ENCODE data around the gene TSHZ1. TPM values are rescaled to one million over a fixed set of nuclear protein-coding genes. Genes with fewer than 3 reads are reported as not detected.

The TSHZ1 gene
- total RNA-seq, 1 donor from 2014 or later, result 24.6 TPM

DNA sequence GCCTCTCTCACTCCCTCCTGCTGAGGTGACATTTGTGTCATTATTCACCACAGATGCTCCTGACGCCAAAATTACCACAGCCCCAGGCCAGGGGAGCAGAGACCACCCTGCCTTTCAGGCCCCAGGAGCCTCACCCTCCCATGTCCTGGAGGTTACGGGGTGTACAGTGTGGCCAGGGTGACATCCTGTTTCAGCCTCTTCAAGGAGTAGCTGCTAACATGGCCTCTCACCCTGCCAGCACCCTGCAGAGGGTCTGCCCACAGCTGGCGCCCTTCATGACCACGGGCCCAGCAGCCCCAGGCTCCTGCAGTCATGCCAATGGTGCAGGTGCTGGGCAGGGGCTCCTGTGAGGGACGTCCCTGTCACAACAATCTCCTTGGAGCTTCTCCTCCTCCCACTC lies 124.3 kb downstream of the TSHZ1 start:
- Histone ChIP-seq H3K27ac (replicated peaks) (no peak overlapping the region), H3K9me3 (replicated peaks) (no peaks in the 10 kb centered on the region), H3K27me3 (ENCODE audit: low read depth) (no peaks in the 10 kb centered on the region), H3K36me3 (no peaks in the 10 kb centered on the region), H3K4me1 (no peaks in the 10 kb centered on the region), H3K4me3 (no peak overlapping the region)
- TF ChIP-seq, protein P1, sequence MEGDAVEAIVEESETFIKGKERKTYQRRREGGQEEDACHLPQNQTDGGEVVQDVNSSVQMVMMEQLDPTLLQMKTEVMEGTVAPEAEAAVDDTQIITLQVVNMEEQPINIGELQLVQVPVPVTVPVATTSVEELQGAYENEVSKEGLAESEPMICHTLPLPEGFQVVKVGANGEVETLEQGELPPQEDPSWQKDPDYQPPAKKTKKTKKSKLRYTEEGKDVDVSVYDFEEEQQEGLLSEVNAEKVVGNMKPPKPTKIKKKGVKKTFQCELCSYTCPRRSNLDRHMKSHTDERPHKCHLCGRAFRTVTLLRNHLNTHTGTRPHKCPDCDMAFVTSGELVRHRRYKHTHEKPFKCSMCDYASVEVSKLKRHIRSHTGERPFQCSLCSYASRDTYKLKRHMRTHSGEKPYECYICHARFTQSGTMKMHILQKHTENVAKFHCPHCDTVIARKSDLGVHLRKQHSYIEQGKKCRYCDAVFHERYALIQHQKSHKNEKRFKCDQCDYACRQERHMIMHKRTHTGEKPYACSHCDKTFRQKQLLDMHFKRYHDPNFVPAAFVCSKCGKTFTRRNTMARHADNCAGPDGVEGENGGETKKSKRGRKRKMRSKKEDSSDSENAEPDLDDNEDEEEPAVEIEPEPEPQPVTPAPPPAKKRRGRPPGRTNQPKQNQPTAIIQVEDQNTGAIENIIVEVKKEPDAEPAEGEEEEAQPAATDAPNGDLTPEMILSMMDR (IDR thresholded peaks at IDR 0.05; ENCODE audit: borderline replicate concordance), result no peak
- DNase-seq, result no peak
- intact Hi-C loops (cut with micrococcal nuclease), result no loop called here

DNA sequence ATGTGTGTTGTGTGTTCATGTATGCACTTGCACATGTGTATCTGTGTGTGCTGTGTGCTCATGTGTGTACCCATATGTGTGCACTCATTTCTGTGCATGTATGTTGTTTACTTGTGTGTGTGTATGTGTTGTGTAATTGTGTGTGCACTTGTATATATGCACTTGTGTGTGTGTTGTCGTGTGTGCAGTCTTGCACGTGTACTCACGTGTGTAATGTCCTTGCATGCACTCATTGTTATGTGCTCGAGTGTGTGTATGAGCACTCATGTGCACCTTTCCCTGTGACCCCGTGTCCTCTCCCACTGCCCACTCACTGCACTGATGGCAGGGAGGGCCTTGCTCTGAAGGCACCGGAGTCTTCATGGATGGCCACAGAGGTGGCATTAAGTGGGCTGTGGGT lies 124.9 kb downstream of the TSHZ1 start:
- Histone ChIP-seq H3K27ac (replicated peaks) (no peak overlapping the region), H3K27me3 (ENCODE audit: low read depth) (no peaks in the 10 kb centered on the region), H3K4me3 (no peak overlapping the region), H3K4me1 (no peaks in the 10 kb centered on the region), H3K9me3 (replicated peaks) (no peaks in the 10 kb centered on the region), H3K36me3 (no peaks in the 10 kb centered on the region)
- no peak for DNase-seq
- intact Hi-C loops (cut with micrococcal nuclease), result no loop called here
- TF ChIP-seq, protein P1 (IDR thresholded peaks at IDR 0.05; ENCODE audit: borderline replicate concordance), result no peak

DNA sequence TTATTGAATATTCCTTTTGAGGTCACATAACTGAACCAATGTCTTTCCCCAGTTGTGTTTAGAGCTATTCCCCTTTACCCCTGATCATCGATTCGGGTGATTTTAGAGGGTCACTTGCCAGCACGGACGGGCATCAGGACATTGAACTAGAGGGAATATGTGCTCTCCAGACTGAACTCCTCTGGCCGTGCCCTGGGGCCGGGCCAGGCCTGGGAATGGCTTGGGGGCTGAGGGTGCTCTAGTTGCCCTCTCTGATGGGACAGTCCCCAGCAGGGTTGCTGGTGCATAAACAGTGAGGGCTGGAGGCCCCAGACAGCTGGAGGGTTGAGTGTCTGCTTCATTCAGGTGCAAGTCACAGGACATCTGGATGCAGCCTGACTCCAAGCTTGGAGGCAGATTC lies 126.2 kb downstream of the TSHZ1 start:
- Histone ChIP-seq H3K27me3 (ENCODE audit: low read depth) (peaks cover under 1% of the 10 kb centered on the region), H3K4me3 (no peak overlapping the region), H3K36me3 (no peaks in the 10 kb centered on the region), H3K4me1 (no peaks in the 10 kb centered on the region), H3K9me3 (replicated peaks) (no peaks in the 10 kb centered on the region), H3K27ac (replicated peaks) (no peak overlapping the region)
- TF ChIP-seq, protein P1 (IDR thresholded peaks at IDR 0.05; ENCODE audit: borderline replicate concordance), result no peak
- intact Hi-C loops (cut with micrococcal nuclease), result no loop called here
- DNase-seq, result no peak

DNA sequence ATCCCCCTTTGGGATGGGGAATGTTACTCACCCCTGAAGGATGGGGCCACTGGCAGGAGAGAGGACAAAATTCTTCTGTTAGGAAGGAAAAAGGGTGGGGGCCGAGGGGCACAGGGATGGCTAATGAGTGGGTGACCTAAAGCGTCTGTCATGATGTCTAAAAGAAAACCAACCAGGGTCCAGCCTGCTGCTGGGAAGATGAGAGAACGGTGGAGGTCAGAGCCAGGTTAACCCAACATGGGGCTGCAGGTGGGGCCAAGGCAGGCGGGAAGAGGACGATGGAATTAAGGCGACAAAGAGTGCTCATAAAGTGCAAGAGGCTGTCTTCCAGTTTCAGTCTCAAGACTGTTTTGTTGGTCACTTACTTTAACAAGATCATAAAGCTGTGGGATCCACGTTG lies 126.8 kb downstream of the TSHZ1 start:
- TF ChIP-seq, protein P1 (IDR thresholded peaks at IDR 0.05; ENCODE audit: borderline replicate concordance), result no peak
- H3K27ac ChIP-seq (replicated peaks), result no peak overlapping the region
- intact Hi-C loops (cut with micrococcal nuclease), result no loop called here
- no peaks in the 10 kb centered on the region for H3K4me1 ChIP-seq
- no peak for DNase-seq
- no peaks in the 10 kb centered on the region for H3K9me3 ChIP-seq (replicated peaks)
- H3K36me3 ChIP-seq, result no peaks in the 10 kb centered on the region
- peaks cover 5% of the 10 kb centered on the region for H3K27me3 ChIP-seq (ENCODE audit: low read depth)
- H3K4me3 ChIP-seq, result no peak overlapping the region

DNA sequence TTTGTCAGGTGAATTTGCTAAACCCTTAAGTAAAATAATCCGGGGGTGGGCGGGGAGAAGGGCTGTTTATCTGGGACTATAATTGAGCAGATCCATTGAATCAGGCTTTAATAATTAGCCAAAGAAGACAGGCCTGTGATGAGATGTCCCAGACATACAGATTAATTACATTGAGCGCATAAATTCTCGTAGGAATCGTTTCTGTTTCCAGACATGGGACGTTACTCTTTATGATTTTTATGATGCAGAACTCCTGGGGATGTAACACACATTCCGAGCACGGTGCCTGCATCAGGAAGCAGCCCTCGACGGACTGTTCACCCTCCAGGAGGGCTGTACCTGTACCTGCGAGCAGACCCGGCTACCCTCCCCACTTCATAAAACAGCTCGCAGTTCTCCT lies 128.0 kb downstream of the TSHZ1 start:
- intact Hi-C loops (cut with micrococcal nuclease), result no loop called here
- Histone ChIP-seq H3K27ac (replicated peaks) (no peak overlapping the region), H3K27me3 (ENCODE audit: low read depth) (peaks cover 5% of the 10 kb centered on the region), H3K4me3 (no peak overlapping the region), H3K4me1 (no peaks in the 10 kb centered on the region), H3K9me3 (replicated peaks) (no peaks in the 10 kb centered on the region), H3K36me3 (no peaks in the 10 kb centered on the region)
- no peak for DNase-seq
- TF ChIP-seq, protein P1 (IDR thresholded peaks at IDR 0.05; ENCODE audit: borderline replicate concordance), result no peak

Other genes starting within 250 kb of the TSHZ1 start
- 77.3 TPM for gene PTGR3, start 1.7 kb upstream of the TSHZ1 start, total RNA-seq
- not detected for gene SMIM21, start 216.9 kb downstream of the TSHZ1 start, total RNA-seq

Data from left ventricle myocardium inferior (tissue), 1 donor.